Ovary (tissue), 9 donors: ENCODE measurements around the gene EEF1A2. TPM values are rescaled to one million over a fixed set of nuclear protein-coding genes. Genes with fewer than 3 reads are reported as not detected.

ENCODE experiments used
- DNase-seq, 5 donors: peaks; one replicate each; pipeline ENCODE4 v3.0.0-alpha.2; 2019 to 2020
- H3K27ac ChIP-seq, 2 donors: fragments of 200-600 bp; one replicate each; pipeline versions ENCODE4 v1.5.1 to v1.8.0; 2019 to 2022
- H3K27me3 ChIP-seq: fragments of 200-600 bp; one replicate; pipeline ENCODE4 v1.8.0; 2022
- H3K36me3 ChIP-seq: fragments of 200-600 bp; sonication (generic); one replicate; pipeline ENCODE4 v1.5.1; 2019
- H3K4me1 ChIP-seq: one replicate; pipeline ENCODE4 v1.8.1; 2013; ENCODE audit warnings: mild to moderate bottlenecking, moderate library complexity; ENCODE audit not compliant: insufficient read depth
- H3K4me3 ChIP-seq: fragments of 200-600 bp; sonication (generic); one replicate; pipeline ENCODE4 v1.5.1; 2017
- H3K9me3 ChIP-seq, 2 donors: fragments of 200-600 bp in 1 of 2; sonication (generic) in 1 of 2; one replicate each; pipeline versions ENCODE4 v1.5.1 to v1.8.1; 2013 to 2019; ENCODE audit warnings: mild to moderate bottlenecking in 1 of 2, moderate library complexity in 1 of 2
- CTCF ChIP-seq, 3 donors: fragments of 450-650 bp in 2 of 3; fragments of 200-600 bp in 1 of 3; IDR thresholded peaks; one replicate each; pipeline versions ENCODE4 v1.5.1 to v1.8.0; 2016 to 2022; ENCODE audit warnings: antibody characterized with exemption in 3 of 3, mild to moderate bottlenecking in 1 of 3
- EP300 ChIP-seq: sonication (generic); formaldehyde crosslinking; IDR thresholded peaks from one replicate; pipeline ENCODE4 v1.6.1; 2017; ENCODE audit warnings: antibody characterized with exemption
- POLR2A ChIP-seq: fragments of 450-650 bp; IDR thresholded peaks from one replicate; pipeline ENCODE4 v1.6.1; 2017; ENCODE audit warnings: antibody characterized with exemption, mild to moderate bottlenecking, moderate library complexity
- WGBS, 3 donors: extraction: QIAGEN DNeasy Blood & Tissue Kit in 1 of 3; methylation state at CpG; one replicate each; pipeline versions ENCODE4 v1.1.5 to v1.1.7; 2013 to 2017; 5-methylcytosine and 5-hydroxymethylcytosine counted together
- intact Hi-C, 4 donors: fragments of 100-400 bp; cut with DNase I; formaldehyde crosslinking; loops; one replicate each; pipeline versions ENCODE4 v1.11.0 to v1.15.1; 2022 to 2023
- polyA plus RNA-seq, 2 donors: library from polyadenylated mRNA; stranded (reverse); fragments of 200-250 nt in 1 of 2; fragments of 350-450 nt in 1 of 2; fragmentation: Illumina TruSeq in 1 of 2; extraction: RNeasy Lipid Tissue Mini Kit (QIAGEN cat#74804) in 1 of 2; gene quantifications; one replicate each; pipeline ENCODE4 v1.2.3, GENCODE V29; 2013 to 2014
- total RNA-seq, 7 donors: library from RNA; depleted of rRNA in 2 of 7; stranded (reverse); fragments of >200 nt in 2 of 7; fragmentation: NEBNext Ultra II Directional in 3 of 7; extraction: Animal tissue kit (Norgen Biotek cat#: 25700) in 3 of 7; gene quantifications; one replicate each; pipeline versions ENCODE4 v1.1.0 to v1.2.4, GENCODE V29; 2016 to 2023
- donor health status: DM: no; HTN: no; CAD: no; lungs with moderate emphysema.
- donor health status: DM: no; HTN: no; CAD: no.
- donor health status: Bipolar disorder and iron deficiency.
- donor health status: DM: yes; HTN: yes; CAD: no.
- donor health status: DM: no; HTN: no; CAD: no.
- donor health status: DM: yes; HTN: yes; CAD: no.

Gene EEF1A2
- total and polyA plus RNA-seq, 9 donors = 0.25 to 1.3 (median 0.69) TPM

GRCh38 chr20:63446216-63447024 is 52.5 kb downstream of the EEF1A2 start:
- intact Hi-C loops = no loop called here
- Histone ChIP-seq H3K4me3 (no peak overlapping the region), H3K27me3 (no peaks in the 10 kb centered on the region), H3K36me3 (no peaks in the 10 kb centered on the region), H3K27ac (no peak overlapping the region), H3K9me3 (no peaks in the 10 kb centered on the region), H3K4me1 (no peaks in the 10 kb centered on the region)
- no peak for DNase-seq
- WGBS, 3 donors = 32 to 40% (median 36%) methylated on average over 31 of the region's 31 CpGs
- TF ChIP-seq EP300 (no peak), CTCF (IDR thresholded peaks at IDR 0.05) (no peak)

GRCh38 chr20:63445075-63445734 is 53.7 kb downstream of the EEF1A2 start:
- TF ChIP-seq POLR2A (no peak), EP300 (no peak), CTCF (IDR thresholded peaks at IDR 0.05) (no peak)
- Histone ChIP-seq H3K27me3 (no peaks in the 10 kb centered on the region), H3K9me3 (no peaks in the 10 kb centered on the region), H3K4me1 (no peaks in the 10 kb centered on the region), H3K27ac (no peak overlapping the region), H3K36me3 (no peaks in the 10 kb centered on the region), H3K4me3 (no peak overlapping the region)
- no peak for DNase-seq
- 74 to 85% (median 85%) methylated on average over 9 to 15 of the region's 15 CpGs for WGBS, 3 donors
- intact Hi-C loops = no loop called here

GRCh38 chr20:63444548-63444947 is 54.3 kb downstream of the EEF1A2 start:
- Histone ChIP-seq H3K27me3 (no peaks in the 10 kb centered on the region), H3K36me3 (no peaks in the 10 kb centered on the region), H3K4me3 (no peak overlapping the region), H3K4me1 (no peaks in the 10 kb centered on the region), H3K27ac (no peak overlapping the region), H3K9me3 (no peaks in the 10 kb centered on the region)
- TF ChIP-seq CTCF (IDR thresholded peaks at IDR 0.05) (no peak), EP300 (no peak), POLR2A (no peak)
- intact Hi-C loops = no loop called here
- WGBS, 3 donors = 92 to 94% (median 92%) methylated on average over 20 to 24 of the region's 24 CpGs
- no peak for DNase-seq

GRCh38 chr20:63443606-63444395 is 55.1 kb downstream of the EEF1A2 start:
- H3K4me1 ChIP-seq = no peaks in the 10 kb centered on the region
- intact Hi-C loops = no loop called here
- 87 to 89% (median 87%) methylated on average over 21 to 25 of the region's 25 CpGs for whole genome bisulfite sequencing, 3 donors

More at GRCh38 chr20:63443606-63444395, 55.1 kb downstream of the EEF1A2 start:
- no peaks in the 10 kb centered on the region for H3K9me3 ChIP-seq
- H3K36me3 ChIP-seq = no peaks in the 10 kb centered on the region
- H3K27me3 ChIP-seq = no peaks in the 10 kb centered on the region
- no peak overlapping the region for H3K4me3 ChIP-seq
- TF ChIP-seq CTCF (IDR thresholded peaks at IDR 0.05) (no peak), POLR2A (no peak), EP300 (no peak)
- no peak for DNase-seq
- H3K27ac ChIP-seq = no peak overlapping the region
